NOMO-1 treated with DMSO at 0.1 percent for 48 hours (cell line): ENCODE measurements around the gene PUSL1.
A peak's percentile ranks its signal among the peaks of the same experiment; 100 is the strongest.

Experiments used
- DNase-seq: peaks from one replicate; lab custom pipeline; 2025; ENCODE audit not compliant: unreplicated experiment; lab: John Stamatoyannopoulos, UW

The PUSL1 gene

GRCh38 chr1:1293263-1294249, 14.8 kb upstream of the PUSL1 start:
- no peak for DNase-seq

- DNase-seq, result no peak
Measured at GRCh38 chr1:1294250-1294890, 14.0 kb upstream of the PUSL1 start.

- DNase-seq, result no peak
Measured at GRCh38 chr1:1295154-1295923, 13.1 kb upstream of the PUSL1 start.

- DNase-seq, result no peak
Measured at GRCh38 chr1:1296070-1297061, 12.0 kb upstream of the PUSL1 start.

GRCh38 chr1:1297802-1298424, 10.5 kb upstream of the PUSL1 start:
- DNase-seq, result no peak

- no peak for DNase-seq
Measured at GRCh38 chr1:1298861-1299685, 9.3 kb upstream of the PUSL1 start.

- DNase-seq, result no peak
Measured at GRCh38 chr1:1299686-1300351, 8.6 kb upstream of the PUSL1 start.

- DNase-seq, result no peak
Measured at GRCh38 chr1:1300352-1300739, 8.1 kb upstream of the PUSL1 start.

GRCh38 chr1:1302006-1302430, 6.4 kb upstream of the PUSL1 start:
- no peak for DNase-seq

GRCh38 chr1:1302951-1303509, 5.4 kb upstream of the PUSL1 start:
- no peak for DNase-seq

GRCh38 chr1:1303736-1304135, 4.7 kb upstream of the PUSL1 start:
- no peak for DNase-seq

GRCh38 chr1:1304331-1305299, 3.8 kb upstream of the PUSL1 start:
- DNase-seq, result no peak

- peak; percentile 69 for DNase-seq
Measured at GRCh38 chr1:1305300-1306069, 2.9 kb upstream of the PUSL1 start.

- DNase-seq, result no peak
Measured at GRCh38 chr1:1306070-1306660, 2.2 kb upstream of the PUSL1 start.

GRCh38 chr1:1306661-1307260, 1.6 kb upstream of the PUSL1 start:
- no peak for DNase-seq
